ENCODE results near the gene CCNT2.
"Not testable (repeated sequence)": the region's sequence is repeated elsewhere in the genome, so short reads cannot be mapped to it uniquely, and the experiment has no call there.

Gene CCNT2

DNA sequence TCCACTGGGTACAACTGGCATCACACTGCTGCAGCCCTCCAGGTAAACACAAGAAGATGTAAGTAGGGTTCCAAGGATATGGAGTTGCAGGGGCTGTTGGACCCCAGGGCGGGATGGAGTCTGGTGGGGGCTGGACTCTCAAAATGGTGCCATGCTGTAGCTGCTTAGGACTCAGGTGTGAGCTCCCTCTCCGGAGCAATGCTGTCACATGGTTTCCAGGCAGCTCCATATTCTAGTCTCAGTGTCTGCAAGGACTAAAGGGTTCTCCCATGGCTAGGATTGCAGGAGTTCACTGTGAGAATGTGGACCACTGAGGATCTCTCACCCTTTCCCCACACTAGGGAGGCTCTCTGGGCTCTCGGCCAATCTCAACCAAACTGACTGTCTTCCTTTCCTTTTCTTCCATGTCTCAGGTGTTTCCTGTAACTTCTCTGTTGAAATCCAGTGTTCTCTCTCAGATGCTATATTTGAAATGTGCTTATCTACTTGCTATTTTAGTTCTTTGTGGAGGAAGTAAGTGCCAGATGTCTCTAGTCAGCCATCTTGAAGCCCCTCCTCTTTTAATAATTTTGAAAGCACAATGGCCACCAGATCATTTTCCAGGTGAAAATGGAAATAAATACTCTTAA lies 57.6 kb downstream of the CCNT2 start:
- no peak for DNase-seq

DNA sequence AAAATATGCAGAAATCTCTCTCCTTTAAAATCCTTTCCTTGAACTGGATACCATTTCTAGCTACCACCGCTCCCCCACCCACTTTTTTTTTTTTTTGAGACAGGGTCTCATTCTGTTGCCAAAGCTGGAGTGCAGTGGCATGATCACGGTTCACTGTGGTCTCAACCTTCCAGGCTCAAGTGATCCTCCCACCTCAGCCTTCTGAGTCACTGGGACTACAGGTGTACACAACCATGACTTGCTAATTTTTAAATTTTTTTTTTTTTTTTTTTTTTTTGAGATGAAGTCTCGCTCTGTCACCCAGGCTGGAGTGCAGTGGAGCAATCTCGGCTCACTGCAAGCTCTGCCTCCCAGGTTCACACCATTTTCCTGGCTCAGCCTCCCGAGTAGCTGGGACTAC lies 58.5 kb downstream of the CCNT2 start:
- not testable (repeated sequence) for DNase-seq

- no peak for DNase-seq
These were observed 60.6 kb downstream of the CCNT2 start for GRCh38 chr2:134979221-134979620.

GRCh38 chr2:134980639-134981038 lies 62.0 kb downstream of the CCNT2 start:
- no peak for DNase-seq

GRCh38 chr2:134982603-134983002 lies 64.0 kb downstream of the CCNT2 start:
- DNase-seq: no peak

DNA sequence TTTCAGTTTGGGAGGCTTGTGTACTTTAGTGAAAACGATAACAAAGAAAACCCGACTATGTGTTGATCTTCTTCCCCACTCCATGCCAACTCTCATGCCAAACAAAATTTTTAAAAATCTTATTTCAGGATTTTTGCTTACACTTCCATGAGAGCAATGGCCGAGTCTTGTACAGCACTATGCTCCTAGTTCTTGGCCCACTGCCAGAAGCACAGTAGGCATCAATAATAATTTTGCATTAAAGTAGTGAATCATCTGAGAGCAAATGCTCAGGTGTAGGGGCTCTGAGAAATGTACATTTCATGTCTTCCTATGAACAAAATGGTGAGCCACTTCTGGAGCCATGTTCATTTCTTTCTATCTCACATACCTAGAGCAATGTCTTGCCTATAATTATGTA lies 66.4 kb downstream of the CCNT2 start:
- no peak for DNase-seq

GRCh38 chr2:134988994-134989605 lies 70.5 kb downstream of the CCNT2 start:
- DNase-seq: no peak

DNA sequence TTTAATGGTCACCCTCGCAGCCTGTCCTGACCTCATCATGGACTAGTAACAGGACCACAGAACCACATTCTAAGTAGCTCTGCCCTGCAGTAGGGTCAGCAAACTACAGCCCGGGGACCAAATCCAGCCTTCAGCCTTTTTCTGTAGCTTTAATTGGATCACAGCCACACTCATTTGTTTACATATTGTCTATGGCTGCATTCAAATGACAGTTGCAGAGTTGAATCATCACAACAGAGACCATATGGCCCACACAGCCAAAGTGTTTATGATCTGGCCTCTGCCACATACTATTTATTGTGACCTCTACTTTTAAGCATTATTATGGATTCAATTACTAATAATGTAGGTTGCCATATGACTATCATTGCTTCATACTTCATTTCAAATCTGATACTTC lies 80.9 kb downstream of the CCNT2 start:
- DNase-seq: no peak

DNA sequence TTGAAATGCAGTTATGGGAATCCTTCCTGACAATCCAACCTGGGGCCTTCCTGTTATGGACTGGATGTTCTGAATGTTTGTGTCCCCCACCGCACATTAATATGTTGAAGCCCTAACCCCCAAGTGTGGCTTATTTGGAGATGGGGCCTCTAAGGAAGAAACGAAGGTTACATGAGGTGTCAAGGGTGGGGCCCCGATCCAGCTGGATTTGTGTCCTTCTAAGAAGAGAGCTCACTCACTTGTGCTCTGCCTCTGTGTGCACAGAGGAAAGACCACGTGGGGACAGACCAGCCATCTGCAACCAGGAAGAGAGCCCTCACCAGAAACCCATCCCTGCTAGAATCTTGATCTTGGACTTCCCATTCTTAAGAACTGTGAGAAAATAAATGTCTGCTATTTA lies 84.2 kb downstream of the CCNT2 start:
- no peak for DNase-seq

DNA sequence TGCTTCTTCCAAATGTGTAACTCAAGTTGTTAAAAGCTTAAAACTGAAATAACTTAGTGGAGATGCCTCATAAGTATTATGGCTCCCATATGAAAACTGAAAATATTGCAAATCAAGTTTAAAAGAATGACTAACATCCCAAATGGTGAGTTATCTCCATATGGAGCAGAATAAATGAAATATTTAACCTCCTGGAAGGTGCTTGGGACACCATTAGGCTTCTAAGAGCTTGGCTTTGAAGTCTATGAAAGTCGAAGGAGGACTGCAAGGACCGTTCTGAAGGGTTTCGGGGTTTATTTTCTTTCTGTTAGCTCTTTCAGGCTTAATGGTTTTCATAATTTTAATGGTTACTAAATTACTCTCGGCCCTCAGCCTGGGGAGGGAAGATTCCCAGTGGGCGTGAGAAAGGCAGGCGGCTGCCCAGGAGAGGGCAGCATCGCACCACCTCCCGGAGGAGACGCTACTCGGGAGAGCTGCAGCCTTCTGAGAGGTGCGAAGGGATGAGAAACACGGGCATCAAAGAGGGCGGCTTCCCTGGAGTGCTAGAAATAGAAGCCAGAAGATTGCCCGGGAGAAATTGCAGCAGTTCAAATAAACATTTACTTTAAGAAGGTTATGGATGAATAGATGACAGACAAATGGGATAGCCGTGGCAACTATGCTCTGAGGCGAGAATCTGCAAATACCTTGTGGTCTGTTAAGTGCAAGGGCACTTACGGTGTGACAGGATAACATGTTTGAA lies 85.6 kb downstream of the CCNT2 start:
- DNase-seq: no peak

GRCh38 chr2:135005753-135006152 lies 87.1 kb downstream of the CCNT2 start:
- no peak for DNase-seq

Data from SHP77 treated with DMSO at 0.1 percent for 48 hours (cell line).